CD4-positive, alpha-beta T cell (primary cell): Measurements from ENCODE around the gene TEKT5. TPM values are rescaled to one million over a fixed set of nuclear protein-coding genes. Genes with fewer than 3 reads are reported as not detected.

ENCODE experiments used
- ATAC-seq: fragments of 200-7000 bp; cut with Tn5 transposase; one replicate; pipeline ENCODE4 v1.10.0; 2022; ENCODE audit warnings: mild to moderate bottlenecking; ENCODE audit not compliant: poor library complexity
- CTCF ChIA-PET: fragments of 350-600 bp; sonication (Branson Sonifier 250); formaldehyde crosslinking; loops from one replicate; lab custom pipeline; 2021; ENCODE audit warnings: antibody characterized with exemption, inconsistent platforms; lab: Charles Lee
- POLR2A ChIA-PET: fragments of 350-600 bp; sonication (Branson Sonifier 250); formaldehyde crosslinking; loops from one replicate; lab custom pipeline; 2021; ENCODE audit warnings: antibody characterized with exemption, inconsistent platforms; lab: Charles Lee
- DNase-seq, 14 experiments: peaks; one replicate each; pipeline ENCODE4 v3.0.0-alpha.2; 2013 to 2020; ENCODE audit warnings: mixed read lengths in 2 of 14
- H3K27ac ChIP-seq, 2 donors: one replicate each; pipeline versions ENCODE4 v1.5.1 to v1.7.0; 2013; ENCODE audit warnings: low read length in 2 of 2, low read depth in 1 of 2, mild to moderate bottlenecking in 1 of 2
- H3K27me3 ChIP-seq, 2 experiments: 1 replicate in 1 of 2; 2 replicates in 1 of 2; pipeline versions ENCODE4 v1.6.1 to v1.7.0; 2013; ENCODE audit warnings: low read length in 2 of 2, control low read depth in 1 of 2, mild to moderate bottlenecking in 1 of 2, moderate library complexity in 1 of 2; ENCODE audit not compliant: insufficient read depth in 2 of 2, control insufficient read depth in 1 of 2
- H3K36me3 ChIP-seq: one replicate; pipeline ENCODE4 v1.6.1; 2013; ENCODE audit warnings: low read length, control low read depth; ENCODE audit not compliant: insufficient read depth
- H3K4me1 ChIP-seq: one replicate; pipeline ENCODE4 v1.6.1; 2013; ENCODE audit warnings: low read length, control low read depth; ENCODE audit not compliant: insufficient read depth
- H3K4me3 ChIP-seq: one replicate; pipeline ENCODE4 v1.5.1; 2013; ENCODE audit warnings: mild to moderate bottlenecking, low read length, moderate library complexity
- H3K9me3 ChIP-seq, 2 experiments: 1 replicate in 1 of 2; 2 replicates in 1 of 2; pipeline versions ENCODE4 v1.6.1 to v1.7.0; 2013; ENCODE audit warnings: low read length in 2 of 2, mild to moderate bottlenecking in 2 of 2, control low read depth in 1 of 2, moderate library complexity in 1 of 2; ENCODE audit not compliant: control insufficient read depth in 1 of 2, insufficient read depth in 1 of 2
- H3K27ac Mint-ChIP-seq: one replicate; pipeline ENCODE4 v1.8.0; 2020; ENCODE audit warnings: mixed read lengths
- H3K27me3 Mint-ChIP-seq: one replicate; pipeline ENCODE4 v1.8.0; 2021; ENCODE audit warnings: mixed read lengths
- H3K36me3 Mint-ChIP-seq: one replicate; pipeline ENCODE4 v1.8.0; 2021; ENCODE audit warnings: low read depth, mixed read lengths
- H3K4me1 Mint-ChIP-seq: one replicate; pipeline ENCODE4 v1.8.0; 2021; ENCODE audit warnings: low read depth, mixed read lengths
- H3K4me3 Mint-ChIP-seq: one replicate; pipeline ENCODE4 v1.8.0; 2020; ENCODE audit warnings: mild to moderate bottlenecking, mixed read lengths
- H3K9me3 Mint-ChIP-seq: one replicate; pipeline ENCODE4 v1.8.0; 2020; ENCODE audit warnings: mixed read lengths
- CTCF ChIP-seq: fragments of 200-600 bp; IDR thresholded peaks from one replicate; pipeline ENCODE4 v1.8.0; 2022; ENCODE audit warnings: antibody characterized with exemption, mild to moderate bottlenecking
- intact Hi-C, 2 experiments: fragments of 100-400 bp; cut with DNase I in 1 of 2; cut with micrococcal nuclease in 1 of 2; formaldehyde crosslinking; loops; one replicate each; pipeline versions ENCODE4 v1.15.1 to v1.9.0; 2023 to 2025; cut with DNase I, micrococcal nuclease
- total RNA-seq, 174 experiments: library from RNA in 2 of 174; stranded (reverse) in 2 of 174; gene quantifications; one replicate each; pipeline ENCODE4 v1.2.3 and lab custom pipeline; 2021 to 2026

The TEKT5 gene
- total RNA-seq, 2 experiments from 2014 or later: not detected

GRCh38 chr16:10740000-10740844, 45.5 kb upstream of the TEKT5 start:
- peaks cover 33% of the 10 kb centered on the region for H3K4me1 ChIP-seq
- TF ChIP-seq CTCF: no peak
- H3K27ac ChIP-seq: no peak overlapping the region
- Mint-ChIP-seq H3K27ac (no peak overlapping the region), H3K9me3 (no peaks in the 10 kb centered on the region), H3K36me3 (peaks cover 12% of the 10 kb centered on the region), H3K4me1 (peaks cover 25% of the 10 kb centered on the region), H3K27me3 (no peaks in the 10 kb centered on the region), H3K4me3 (no peak overlapping the region)
- H3K4me3 ChIP-seq: no peak overlapping the region
- ATAC-seq: no peak
- intact Hi-C loops: loop anchor here (2.0 to 10.0 kb wide), 5 partner anchors 205 to 1945 kb away; partner anchors contain the start of genes ATF7IP2 (in 1 of the 2), CARHSP1 (in 1 of the 2), CLEC16A (in 1 of the 2) and DEXI (in 1 of the 2)
- H3K36me3 ChIP-seq: no peaks in the 10 kb centered on the region
- H3K9me3 ChIP-seq: no peaks in the 10 kb centered on the region
- no peaks in the 10 kb centered on the region for H3K27me3 ChIP-seq
- no peak for DNase-seq
- POLR2A ChIA-PET: interaction anchor here (0.6 kb wide), 1 partner anchor 432 kb away, joined by 3 read pairs; no protein-coding TSS in a partner anchor
- CTCF ChIA-PET: no interaction called here

- Mint-ChIP-seq H3K4me3 (no peak overlapping the region), H3K27me3 (no peaks in the 10 kb centered on the region), H3K36me3 (peaks cover under 1% of the 10 kb centered on the region), H3K27ac (no peak overlapping the region), H3K4me1 (peaks cover 12% of the 10 kb centered on the region), H3K9me3 (no peaks in the 10 kb centered on the region)
- Histone ChIP-seq H3K4me3 (no peak overlapping the region), H3K27ac (no peak overlapping the region), H3K4me1 (peaks cover 19% of the 10 kb centered on the region), H3K9me3 (no peaks in the 10 kb centered on the region), H3K36me3 (no peaks in the 10 kb centered on the region), H3K27me3 (no peaks in the 10 kb centered on the region)
- peak in 5 of 14 experiments; percentile 22 to 73 (median 41) for DNase-seq
- no peak for TF ChIP-seq CTCF
- POLR2A ChIA-PET: no interaction called here
- CTCF ChIA-PET: interaction anchor here (1.1 kb wide), 1 partner anchor 181 kb away, joined by 5 read pairs; no protein-coding TSS in a partner anchor
- intact Hi-C loops: no loop called here
- no peak for ATAC-seq
Measured at GRCh38 chr16:10738231-10739077, 43.7 kb upstream of the TEKT5 start.

DNA sequence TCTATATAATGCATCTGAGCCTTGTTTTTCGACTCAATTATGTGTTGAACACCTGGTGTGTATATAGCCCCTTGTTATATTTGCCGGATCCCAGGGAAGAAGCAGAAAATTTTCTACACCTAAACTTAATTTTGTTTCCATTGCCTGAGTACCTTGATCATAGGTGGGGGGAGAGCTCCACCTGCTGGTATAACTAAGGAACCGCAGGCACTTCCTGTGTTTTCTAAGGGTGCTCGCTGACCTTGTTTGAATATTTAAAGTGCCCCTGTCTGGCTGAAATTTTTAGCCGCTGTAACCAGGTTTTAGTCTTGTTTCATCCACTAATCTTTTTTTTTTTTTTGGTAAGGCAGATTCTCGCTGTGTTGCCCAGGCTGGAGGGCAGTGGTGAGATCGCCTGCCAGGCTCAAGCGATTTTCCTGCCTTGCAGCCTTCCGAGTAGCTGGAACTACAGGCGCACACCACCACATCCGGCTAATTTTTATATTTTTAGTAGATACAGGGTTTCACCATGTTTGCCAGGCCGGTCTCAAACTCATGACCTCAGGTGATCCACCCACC, 42.4 kb upstream of the TEKT5 start:
- Mint-ChIP-seq H3K27me3 (no peaks in the 10 kb centered on the region), H3K9me3 (no peaks in the 10 kb centered on the region), H3K27ac (peak overlapping the region; percentile 66), H3K4me1 (peaks cover 6% of the 10 kb centered on the region), H3K36me3 (no peaks in the 10 kb centered on the region), H3K4me3 (peak overlapping the region; percentile 67)
- peak; percentile 89 for TF ChIP-seq CTCF
- peak; percentile 51 to 88 (median 64) for DNase-seq
- no peaks in the 10 kb centered on the region for H3K9me3 ChIP-seq
- peaks cover 14% of the 10 kb centered on the region for H3K4me1 ChIP-seq
- H3K4me3 ChIP-seq: peak overlapping the region; percentile 24
- ATAC-seq: peak; percentile 92
- POLR2A ChIA-PET: interaction anchor here (0.6 to 1.0 kb wide), 3 partner anchors 42 to 255 kb away, joined by 3 to 4 read pairs (median 4); no protein-coding TSS in a partner anchor
- CTCF ChIA-PET: interaction anchor here (0.6 to 2.0 kb wide), 7 partner anchors 25 to 1803 kb away, joined by 3 to 24 read pairs (median 4); no protein-coding TSS in a partner anchor
- H3K27me3 ChIP-seq: no peaks in the 10 kb centered on the region
- H3K27ac ChIP-seq: no peak overlapping the region
- no peaks in the 10 kb centered on the region for H3K36me3 ChIP-seq
- intact Hi-C loops: loop anchor here (1.0 to 2.0 kb wide), 3 partner anchors 223 to 480 kb away; no protein-coding TSS in a partner anchor
